Sigmoid colon (tissue), 7 donors: ENCODE data around the gene ADGRV1. TPM values are rescaled to one million over a fixed set of nuclear protein-coding genes. Genes with fewer than 3 reads are reported as not detected.
A peak's percentile ranks its signal among the peaks of the same experiment; 100 is the strongest.

Experiments
- DNase-seq: peaks from one replicate; pipeline ENCODE4 v3.0.0-alpha.2; 2019
- H3K27ac ChIP-seq, 4 donors: fragments of 200-600 bp; sonication (generic); one replicate each; pipeline ENCODE4 v1.5.1; 2016 to 2019; ENCODE audit warnings: mild to moderate bottlenecking in 1 of 4
- H3K27me3 ChIP-seq, 3 donors: fragments of 200-600 bp; sonication (generic); one replicate each; pipeline ENCODE4 v1.5.1; 2019; ENCODE audit warnings: mild to moderate bottlenecking in 1 of 3
- H3K36me3 ChIP-seq, 4 donors: fragments of 200-600 bp; sonication (generic); one replicate each; pipeline ENCODE4 v1.5.1; 2016 to 2019
- H3K4me1 ChIP-seq, 4 donors: fragments of 200-600 bp; sonication (generic); one replicate each; pipeline ENCODE4 v1.5.1; 2017 to 2019
- H3K4me3 ChIP-seq, 4 donors: fragments of 200-600 bp; sonication (generic); one replicate each; pipeline ENCODE4 v1.5.1; 2017 to 2019; ENCODE audit warnings: mild to moderate bottlenecking in 2 of 4, moderate library complexity in 1 of 4
- H3K9me3 ChIP-seq, 4 donors: fragments of 200-600 bp in 3 of 4; sonication (generic) in 3 of 4; one replicate each; pipeline versions ENCODE4 v1.5.1 to v1.6.1; 2013 to 2019
- EP300 ChIP-seq, 4 donors: sonication (generic); formaldehyde crosslinking; IDR thresholded peaks; one replicate each; pipeline ENCODE4 v1.6.1; 2017; ENCODE audit warnings: antibody characterized with exemption in 4 of 4
- POLR2A ChIP-seq, 2 donors: fragments of 450-650 bp; IDR thresholded peaks; one replicate each; pipeline ENCODE4 v1.6.1; 2016; ENCODE audit warnings: antibody characterized with exemption in 2 of 2, mild to moderate bottlenecking in 2 of 2, moderate library complexity in 2 of 2
- POLR2AphosphoS5 ChIP-seq, 4 donors: sonication (generic); formaldehyde crosslinking; IDR thresholded peaks; one replicate each; pipeline ENCODE4 v1.6.1; 2017; ENCODE audit warnings: antibody characterized with exemption in 4 of 4
- WGBS, 2 donors: extraction: QIAGEN DNeasy Blood & Tissue Kit; methylation state at CpG; one replicate each; pipeline ENCODE4 v1.1.7; 2013; 5-methylcytosine and 5-hydroxymethylcytosine counted together
- intact Hi-C: fragments of 100-400 bp; cut with DNase I; formaldehyde crosslinking; loops from one replicate; pipeline ENCODE4 v1.15.1; 2023
- polyA plus RNA-seq, 3 donors: library from polyadenylated mRNA; stranded (reverse); fragments of 200-250 nt; gene quantifications; one replicate each; pipeline ENCODE4 v1.2.3, GENCODE V29; 2013
- total RNA-seq, 4 donors: library from RNA; depleted of rRNA; stranded (reverse); fragments of >200 nt; gene quantifications; one replicate each; pipeline ENCODE4 v1.1.0, GENCODE V29; 2016
- TF ChIP-seq, protein P1 (sequence below), 4 experiments: fragments of 450-650 bp in 3 of 4; fragments of 200-600 bp in 1 of 4; IDR thresholded peaks; one replicate each; pipeline ENCODE4 v1.5.1; 2016 to 2019; ENCODE audit warnings: antibody characterized with exemption in 4 of 4, mild to moderate bottlenecking in 3 of 4, moderate library complexity in 2 of 4
- donor health status: healthy with polysubstance abuse.
- donor health status: Bipolar disorder and iron deficiency.
- donor health status: healthy.

Gene ADGRV1
- total and polyA plus RNA-seq, 7 donors, result 0.54 to 2.1 (median 0.74) TPM; not detected in 1

- Histone ChIP-seq H3K4me1 (peaks cover 0 to 80% (median 57%) of the 10 kb centered on the region in 4 donors), H3K9me3 (no peaks in the 10 kb centered on the region), H3K27me3 (no peaks in the 10 kb centered on the region), H3K36me3 (no peaks in the 10 kb centered on the region), H3K4me3 (no peak overlapping the region), H3K27ac (peak overlapping the region in 2 of 4 donors; percentile 43 to 57)
- 8 to 41% methylated on average over 2 of the region's 2 CpGs for WGBS, 2 donors
- intact Hi-C loops, result no loop called here
- TF ChIP-seq, protein P1, sequence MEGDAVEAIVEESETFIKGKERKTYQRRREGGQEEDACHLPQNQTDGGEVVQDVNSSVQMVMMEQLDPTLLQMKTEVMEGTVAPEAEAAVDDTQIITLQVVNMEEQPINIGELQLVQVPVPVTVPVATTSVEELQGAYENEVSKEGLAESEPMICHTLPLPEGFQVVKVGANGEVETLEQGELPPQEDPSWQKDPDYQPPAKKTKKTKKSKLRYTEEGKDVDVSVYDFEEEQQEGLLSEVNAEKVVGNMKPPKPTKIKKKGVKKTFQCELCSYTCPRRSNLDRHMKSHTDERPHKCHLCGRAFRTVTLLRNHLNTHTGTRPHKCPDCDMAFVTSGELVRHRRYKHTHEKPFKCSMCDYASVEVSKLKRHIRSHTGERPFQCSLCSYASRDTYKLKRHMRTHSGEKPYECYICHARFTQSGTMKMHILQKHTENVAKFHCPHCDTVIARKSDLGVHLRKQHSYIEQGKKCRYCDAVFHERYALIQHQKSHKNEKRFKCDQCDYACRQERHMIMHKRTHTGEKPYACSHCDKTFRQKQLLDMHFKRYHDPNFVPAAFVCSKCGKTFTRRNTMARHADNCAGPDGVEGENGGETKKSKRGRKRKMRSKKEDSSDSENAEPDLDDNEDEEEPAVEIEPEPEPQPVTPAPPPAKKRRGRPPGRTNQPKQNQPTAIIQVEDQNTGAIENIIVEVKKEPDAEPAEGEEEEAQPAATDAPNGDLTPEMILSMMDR (IDR thresholded peaks at IDR 0.05), result no peak
- TF ChIP-seq POLR2A (IDR thresholded peaks at IDR 0.05) (no peak), EP300 (IDR thresholded peaks at IDR 0.05) (no peak)
- DNase-seq, result no peak
These were observed 463.9 kb downstream of the ADGRV1 start for GRCh38 chr5:91022518-91022917.

DNA sequence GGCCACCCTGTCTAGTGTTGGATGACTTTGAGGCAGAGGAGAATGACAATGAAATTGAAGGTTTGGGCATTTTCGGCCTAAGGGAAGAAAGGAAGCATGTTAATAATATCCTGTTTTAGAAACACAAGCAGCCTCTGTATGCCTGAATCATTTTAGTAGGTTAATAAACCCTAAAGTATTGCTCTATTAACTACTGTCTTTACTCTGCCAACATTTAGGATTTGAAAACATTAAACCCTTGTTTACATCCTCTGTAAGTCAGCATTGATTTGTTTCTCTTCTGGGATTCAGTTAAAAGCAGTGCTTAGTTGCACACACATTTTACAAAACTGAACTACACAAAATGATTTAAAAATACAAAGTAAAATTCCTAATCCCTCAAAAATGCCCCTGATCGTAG lies 465.6 kb downstream of the ADGRV1 start:
- no peaks in the 10 kb centered on the region for H3K27me3 ChIP-seq
- H3K9me3 ChIP-seq, result no peaks in the 10 kb centered on the region
- H3K4me3 ChIP-seq, result no peak overlapping the region
- H3K4me1 ChIP-seq, result peaks cover 0 to 78% (median 53%) of the 10 kb centered on the region in 4 donors
- intact Hi-C loops, result no loop called here
- no peak for DNase-seq
- H3K27ac ChIP-seq, result peak overlapping the region in 2 of 4 donors; percentile 18 to 57
- 67 to 78% methylated on average over 2 of the region's 2 CpGs for WGBS, 2 donors
- TF ChIP-seq, protein P1 (IDR thresholded peaks at IDR 0.05), result no peak
- TF ChIP-seq POLR2A (IDR thresholded peaks at IDR 0.05) (no peak), EP300 (IDR thresholded peaks at IDR 0.05) (no peak), POLR2AphosphoS5 (IDR thresholded peaks at IDR 0.05) (no peak)
- H3K36me3 ChIP-seq, result no peaks in the 10 kb centered on the region

- Histone ChIP-seq H3K9me3 (no peaks in the 10 kb centered on the region), H3K4me1 (peaks cover 0 to 74% (median 53%) of the 10 kb centered on the region in 4 donors), H3K4me3 (no peak overlapping the region), H3K36me3 (no peaks in the 10 kb centered on the region), H3K27ac (peak overlapping the region in 2 of 4 donors; percentile 18 to 57), H3K27me3 (no peaks in the 10 kb centered on the region)
- 81 to 82% methylated on average over 6 of the region's 6 CpGs for WGBS, 2 donors
- TF ChIP-seq EP300 (IDR thresholded peaks at IDR 0.05) (no peak), POLR2AphosphoS5 (IDR thresholded peaks at IDR 0.05) (peak in 1 of 4 donors; percentile 11)
- TF ChIP-seq, protein P1 (IDR thresholded peaks at IDR 0.05), result no peak
- intact Hi-C loops, result no loop called here
- no peak for DNase-seq
These were observed 466.1 kb downstream of the ADGRV1 start for GRCh38 chr5:91024727-91025126.

DNA sequence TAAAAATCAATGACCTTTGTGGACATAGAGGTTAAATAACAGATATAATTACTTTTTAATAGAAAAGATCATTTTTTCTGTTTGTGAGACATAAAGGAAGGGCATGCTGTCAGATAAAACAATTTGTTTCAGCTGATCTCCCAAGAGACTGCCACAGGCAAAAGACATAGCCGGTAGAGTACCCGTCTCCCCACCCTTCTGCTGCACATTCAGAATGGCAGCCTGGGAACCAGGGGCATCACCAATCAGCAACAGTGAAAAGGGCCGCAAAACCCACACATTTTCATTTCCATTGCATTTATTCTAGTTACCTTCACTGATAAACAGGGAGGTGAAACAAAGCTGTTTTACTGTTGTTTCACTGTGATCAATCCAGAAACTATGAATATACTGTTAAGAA lies 466.9 kb downstream of the ADGRV1 start:
- H3K4me3 ChIP-seq, result no peak overlapping the region
- intact Hi-C loops, result no loop called here
- H3K27me3 ChIP-seq, result no peaks in the 10 kb centered on the region
- TF ChIP-seq EP300 (IDR thresholded peaks at IDR 0.05) (no peak), POLR2AphosphoS5 (IDR thresholded peaks at IDR 0.05) (no peak)
- H3K27ac ChIP-seq, result peak overlapping the region in 2 of 4 donors; percentile 18 to 23
- H3K4me1 ChIP-seq, result peaks cover 0 to 67% (median 51%) of the 10 kb centered on the region in 4 donors
- 92 to 93% methylated on average over 3 of the region's 3 CpGs for WGBS, 2 donors
- DNase-seq, result no peak
- no peaks in the 10 kb centered on the region for H3K9me3 ChIP-seq
- H3K36me3 ChIP-seq, result no peaks in the 10 kb centered on the region

DNA sequence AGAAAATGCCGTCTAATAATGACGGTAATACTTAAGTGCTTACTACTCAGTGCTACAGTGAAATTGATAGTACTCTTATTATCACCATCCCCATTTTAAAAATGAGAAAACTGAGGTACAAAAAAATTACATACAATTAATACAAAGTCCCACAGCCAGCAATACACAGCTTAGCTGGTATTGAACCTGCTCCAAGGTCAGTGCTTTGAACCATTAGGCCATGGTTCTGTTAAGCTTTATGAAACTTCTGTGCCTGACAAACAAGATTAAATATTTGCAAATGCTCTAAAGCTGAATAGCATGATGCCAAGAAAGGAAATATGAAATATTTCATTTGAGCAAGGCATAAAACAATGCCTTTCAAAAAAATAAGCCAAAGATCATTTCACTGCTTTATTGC lies 467.4 kb downstream of the ADGRV1 start:
- H3K27ac ChIP-seq, result peak overlapping the region in 1 of 4 donors; percentile 47

More for the DNA sequence above, 467.4 kb downstream of the ADGRV1 start:
- no peak for TF ChIP-seq POLR2AphosphoS5 (IDR thresholded peaks at IDR 0.05)
- no peak for TF ChIP-seq POLR2A (IDR thresholded peaks at IDR 0.05)
- TF ChIP-seq, protein P1 (IDR thresholded peaks at IDR 0.05), result no peak
- no peak for TF ChIP-seq EP300 (IDR thresholded peaks at IDR 0.05)
- no peaks in the 10 kb centered on the region for H3K9me3 ChIP-seq
- H3K4me3 ChIP-seq, result no peak overlapping the region
- no peaks in the 10 kb centered on the region for H3K27me3 ChIP-seq
- WGBS, 2 donors, result 80 to 93% methylated on average over 2 of the region's 2 CpGs
- intact Hi-C loops, result no loop called here
- no peak for DNase-seq
- H3K4me1 ChIP-seq, result peaks cover 0 to 65% (median 51%) of the 10 kb centered on the region in 4 donors
- H3K36me3 ChIP-seq, result no peaks in the 10 kb centered on the region
